GM21786 (cell line): ENCODE results near the gene TXK.

Experiments used
- ATAC-seq: cut with Tn5 transposase; IDR thresholded peaks from one replicate; pipeline ENCODE4 v1.9.1; 2021; ENCODE audit not compliant: unreplicated experiment

Gene TXK

GRCh38 chr4:48105230-48105629, 28.8 kb downstream of the TXK start:
- ATAC-seq = no peak

- ATAC-seq = peak; percentile 85
Measured at GRCh38 chr4:48103483-48104139, 30.4 kb downstream of the TXK start.

- no peak for ATAC-seq
Measured at GRCh38 chr4:48102303-48102702, 31.7 kb downstream of the TXK start.

- ATAC-seq = no peak
Measured at GRCh38 chr4:48100256-48100655, 33.8 kb downstream of the TXK start.

- ATAC-seq = no peak
Measured at GRCh38 chr4:48095441-48095840, 38.6 kb downstream of the TXK start.

- no peak for ATAC-seq
Measured at GRCh38 chr4:48093991-48094416, 40.0 kb downstream of the TXK start.

- ATAC-seq = no peak
Measured at GRCh38 chr4:48090621-48091020, 43.4 kb downstream of the TXK start.

- no peak for ATAC-seq
Measured at GRCh38 chr4:48085821-48086589, 48.0 kb downstream of the TXK start.

GRCh38 chr4:48082956-48083355, 51.1 kb downstream of the TXK start:
- no peak for ATAC-seq

- ATAC-seq = no peak
Measured at GRCh38 chr4:48081196-48081595, 52.9 kb downstream of the TXK start.

GRCh38 chr4:48079972-48080391, 54.1 kb downstream of the TXK start:
- no peak for ATAC-seq

GRCh38 chr4:48078862-48079655, 55.0 kb downstream of the TXK start:
- no peak for ATAC-seq

- ATAC-seq = no peak
Measured at GRCh38 chr4:48078425-48078824, 55.6 kb downstream of the TXK start.

GRCh38 chr4:48074657-48075056, 59.4 kb downstream of the TXK start:
- no peak for ATAC-seq

GRCh38 chr4:48073567-48074103, 60.4 kb downstream of the TXK start:
- ATAC-seq = no peak

- ATAC-seq = no peak
Measured at GRCh38 chr4:48071191-48071590, 62.9 kb downstream of the TXK start.

- ATAC-seq = no peak
Measured at GRCh38 chr4:48069026-48069425, 65.0 kb downstream of the TXK start.

GRCh38 chr4:48068182-48068581, 65.9 kb downstream of the TXK start:
- no peak for ATAC-seq

- no peak for ATAC-seq
Measured at GRCh38 chr4:48067536-48067935, 66.5 kb downstream of the TXK start.

GRCh38 chr4:48065587-48066052, 68.4 kb downstream of the TXK start:
- ATAC-seq = peak; percentile 54

GRCh38 chr4:48064349-48064748, 69.7 kb downstream of the TXK start:
- no peak for ATAC-seq
